CD4-positive, alpha-beta T cell (primary cell): Measurements from ENCODE around the gene CRYBA2. TPM values are rescaled to one million over a fixed set of nuclear protein-coding genes. Genes with fewer than 3 reads are reported as not detected.

ENCODE experiments used
- ATAC-seq: fragments of 200-7000 bp; cut with Tn5 transposase; one replicate; pipeline ENCODE4 v1.10.0; 2022; ENCODE audit warnings: mild to moderate bottlenecking; ENCODE audit not compliant: poor library complexity
- CTCF ChIA-PET: fragments of 350-600 bp; sonication (Branson Sonifier 250); formaldehyde crosslinking; loops from one replicate; lab custom pipeline; 2021; ENCODE audit warnings: antibody characterized with exemption, inconsistent platforms; lab: Charles Lee
- POLR2A ChIA-PET: fragments of 350-600 bp; sonication (Branson Sonifier 250); formaldehyde crosslinking; loops from one replicate; lab custom pipeline; 2021; ENCODE audit warnings: antibody characterized with exemption, inconsistent platforms; lab: Charles Lee
- DNase-seq, 14 experiments: peaks; one replicate each; pipeline ENCODE4 v3.0.0-alpha.2; 2013 to 2020; ENCODE audit warnings: mixed read lengths in 2 of 14
- H3K27ac ChIP-seq, 2 donors: one replicate each; pipeline versions ENCODE4 v1.5.1 to v1.7.0; 2013; ENCODE audit warnings: low read length in 2 of 2, low read depth in 1 of 2, mild to moderate bottlenecking in 1 of 2
- H3K27me3 ChIP-seq, 2 experiments: 1 replicate in 1 of 2; 2 replicates in 1 of 2; pipeline versions ENCODE4 v1.6.1 to v1.7.0; 2013; ENCODE audit warnings: low read length in 2 of 2, control low read depth in 1 of 2, mild to moderate bottlenecking in 1 of 2, moderate library complexity in 1 of 2; ENCODE audit not compliant: insufficient read depth in 2 of 2, control insufficient read depth in 1 of 2
- H3K36me3 ChIP-seq: one replicate; pipeline ENCODE4 v1.6.1; 2013; ENCODE audit warnings: low read length, control low read depth; ENCODE audit not compliant: insufficient read depth
- H3K4me1 ChIP-seq: one replicate; pipeline ENCODE4 v1.6.1; 2013; ENCODE audit warnings: low read length, control low read depth; ENCODE audit not compliant: insufficient read depth
- H3K4me3 ChIP-seq: one replicate; pipeline ENCODE4 v1.5.1; 2013; ENCODE audit warnings: mild to moderate bottlenecking, low read length, moderate library complexity
- H3K9me3 ChIP-seq, 2 experiments: 1 replicate in 1 of 2; 2 replicates in 1 of 2; pipeline versions ENCODE4 v1.6.1 to v1.7.0; 2013; ENCODE audit warnings: low read length in 2 of 2, mild to moderate bottlenecking in 2 of 2, control low read depth in 1 of 2, moderate library complexity in 1 of 2; ENCODE audit not compliant: control insufficient read depth in 1 of 2, insufficient read depth in 1 of 2
- H3K27ac Mint-ChIP-seq: one replicate; pipeline ENCODE4 v1.8.0; 2020; ENCODE audit warnings: mixed read lengths
- H3K27me3 Mint-ChIP-seq: one replicate; pipeline ENCODE4 v1.8.0; 2021; ENCODE audit warnings: mixed read lengths
- H3K36me3 Mint-ChIP-seq: one replicate; pipeline ENCODE4 v1.8.0; 2021; ENCODE audit warnings: low read depth, mixed read lengths
- H3K4me1 Mint-ChIP-seq: one replicate; pipeline ENCODE4 v1.8.0; 2021; ENCODE audit warnings: low read depth, mixed read lengths
- H3K4me3 Mint-ChIP-seq: one replicate; pipeline ENCODE4 v1.8.0; 2020; ENCODE audit warnings: mild to moderate bottlenecking, mixed read lengths
- H3K9me3 Mint-ChIP-seq: one replicate; pipeline ENCODE4 v1.8.0; 2020; ENCODE audit warnings: mixed read lengths
- CTCF ChIP-seq: fragments of 200-600 bp; IDR thresholded peaks from one replicate; pipeline ENCODE4 v1.8.0; 2022; ENCODE audit warnings: antibody characterized with exemption, mild to moderate bottlenecking
- intact Hi-C, 2 experiments: fragments of 100-400 bp; cut with DNase I in 1 of 2; cut with micrococcal nuclease in 1 of 2; formaldehyde crosslinking; loops; one replicate each; pipeline versions ENCODE4 v1.15.1 to v1.9.0; 2023 to 2025; cut with DNase I, micrococcal nuclease
- total RNA-seq, 174 experiments: library from RNA in 2 of 174; stranded (reverse) in 2 of 174; gene quantifications; one replicate each; pipeline ENCODE4 v1.2.3 and lab custom pipeline; 2021 to 2026

Gene CRYBA2
- total RNA-seq, 2 experiments from 2014 or later = not detected

DNA sequence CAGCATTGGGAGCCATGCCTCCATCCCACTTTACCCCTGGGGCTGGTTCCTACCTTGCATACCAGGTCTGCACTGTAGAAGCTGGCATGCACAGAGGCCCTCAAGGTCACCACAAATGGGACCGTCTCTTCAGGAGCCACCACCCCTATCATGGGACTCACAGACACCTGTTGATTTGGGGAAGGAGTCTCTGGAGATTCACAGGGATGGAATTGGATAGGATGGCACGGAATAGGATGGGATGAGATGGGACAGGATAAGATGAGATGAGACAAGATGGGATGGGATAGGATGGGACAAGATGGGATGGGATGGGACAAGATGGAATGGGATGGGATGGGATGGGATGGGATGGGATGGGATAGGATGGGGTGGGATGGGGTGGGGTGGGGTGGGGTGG lies 16.1 kb upstream of the CRYBA2 start:
- intact Hi-C loops = no loop called here
- ATAC-seq = no peak
- no peak for TF ChIP-seq CTCF
- CTCF ChIA-PET = no interaction called here
- Histone ChIP-seq H3K27me3 (peaks cover 27 to 29% of the 10 kb centered on the region in 2 experiments), H3K27ac (no peak overlapping the region), H3K36me3 (no peaks in the 10 kb centered on the region), H3K4me3 (no peak overlapping the region), H3K9me3 (peaks cover 0 to 4% of the 10 kb centered on the region in 2 experiments), H3K4me1 (no peaks in the 10 kb centered on the region)
- POLR2A ChIA-PET = no interaction called here
- H3K27ac Mint-ChIP-seq = no peak overlapping the region
- peaks cover 62% of the 10 kb centered on the region for H3K27me3 Mint-ChIP-seq
- no peak for DNase-seq
- no peak overlapping the region for H3K4me3 Mint-ChIP-seq
- H3K4me1 Mint-ChIP-seq = no peaks in the 10 kb centered on the region
- H3K9me3 Mint-ChIP-seq = no peaks in the 10 kb centered on the region
- no peaks in the 10 kb centered on the region for H3K36me3 Mint-ChIP-seq

- Histone ChIP-seq H3K9me3 (peaks cover 0 to 34% of the 10 kb centered on the region in 2 experiments), H3K4me3 (no peak overlapping the region), H3K4me1 (peaks cover 28% of the 10 kb centered on the region), H3K27ac (no peak overlapping the region), H3K27me3 (peaks cover 73 to 75% of the 10 kb centered on the region in 2 experiments), H3K36me3 (no peaks in the 10 kb centered on the region)
- ChIA-PET CTCF (interaction anchor here (1.2 to 1.3 kb wide), 2 partner anchors 24 to 26 kb away, joined by 3 to 5 read pairs; no protein-coding TSS in a partner anchor), POLR2A (no interaction called here)
- Mint-ChIP-seq H3K4me1 (peaks cover 12% of the 10 kb centered on the region), H3K27me3 (peaks cover 81% of the 10 kb centered on the region), H3K36me3 (no peaks in the 10 kb centered on the region), H3K9me3 (no peaks in the 10 kb centered on the region), H3K27ac (no peak overlapping the region), H3K4me3 (peak overlapping the region; percentile 20)
- intact Hi-C loops = loop anchor here in 1 of 2 experiments (2.0 kb wide), 1 partner anchor 151 kb away; no protein-coding TSS in a partner anchor
- TF ChIP-seq CTCF = no peak
- ATAC-seq = no peak
- DNase-seq = no peak
These were observed 10.8 kb upstream of the CRYBA2 start for GRCh38 chr2:219003979-219004378.

- intact Hi-C loops = loop anchor here in 1 of 2 experiments (2.0 kb wide), 1 partner anchor 150 kb away; no protein-coding TSS in a partner anchor
- ATAC-seq (no peak), DNase-seq (no peak)
- H3K9me3 ChIP-seq = peaks cover 0 to 34% of the 10 kb centered on the region in 2 experiments
- CTCF ChIA-PET = interaction anchor here (1.2 to 1.3 kb wide), 2 partner anchors 23 to 26 kb away, joined by 3 to 5 read pairs; no protein-coding TSS in a partner anchor
- no peaks in the 10 kb centered on the region for H3K36me3 ChIP-seq
- Mint-ChIP-seq H3K9me3 (no peaks in the 10 kb centered on the region), H3K27me3 (peaks cover 83% of the 10 kb centered on the region), H3K36me3 (no peaks in the 10 kb centered on the region), H3K4me3 (peak overlapping the region; percentile 68), H3K27ac (no peak overlapping the region), H3K4me1 (peaks cover 12% of the 10 kb centered on the region)
- TF ChIP-seq CTCF = no peak
- H3K4me3 ChIP-seq = no peak overlapping the region
- POLR2A ChIA-PET = no interaction called here
- no peak overlapping the region for H3K27ac ChIP-seq
- peaks cover 28% of the 10 kb centered on the region for H3K4me1 ChIP-seq
- peaks cover 70 to 77% of the 10 kb centered on the region in 2 experiments for H3K27me3 ChIP-seq
These were observed 10.0 kb upstream of the CRYBA2 start for GRCh38 chr2:219003267-219003634.
